HCT116 (cell line): Measurements from ENCODE around the gene ZNF212.

Experiments
- POLR2A ChIP-seq: IDR thresholded peaks from 2 replicates; pipeline ENCODE4 v1.7.0; 2011; ENCODE audit warnings: borderline replicate concordance; ENCODE audit not compliant: insufficient read depth, insufficient read length; ENCODE audit errors: extremely low read depth
- YY1 ChIP-seq: IDR thresholded peaks from 2 replicates; pipeline ENCODE4 v1.6.1; 2011; ENCODE audit warnings: low read length, low read depth, moderate library complexity, mild to moderate bottlenecking; ENCODE audit not compliant: insufficient replicate concordance; ENCODE audit errors: extremely low read depth
- TF ChIP-seq, protein P1 (sequence below), 3 experiments: fragments of 200-600 bp in 1 of 3; sonication (generic) in 1 of 3; IDR thresholded peaks in 2 of 3; conservative IDR thresholded peaks in 1 of 3; 2 replicates each; pipeline ENCODE4 v1.5.1; 2012 to 2017; ENCODE audit warnings: low read depth in 2 of 3, low read length in 2 of 3, antibody characterized with exemption in 1 of 3, borderline replicate concordance in 1 of 3, control low read depth in 1 of 3, mild to moderate bottlenecking in 1 of 3, mixed read lengths in 1 of 3, mixed run types in 1 of 3, moderate library complexity in 1 of 3; ENCODE audit not compliant: insufficient read depth in 1 of 3

GRCh38 chr7:149226840-149227494 lies 12.5 kb upstream of the ZNF212 start:
- TF ChIP-seq YY1 (no peak), POLR2A (no peak)
- TF ChIP-seq, protein P1, sequence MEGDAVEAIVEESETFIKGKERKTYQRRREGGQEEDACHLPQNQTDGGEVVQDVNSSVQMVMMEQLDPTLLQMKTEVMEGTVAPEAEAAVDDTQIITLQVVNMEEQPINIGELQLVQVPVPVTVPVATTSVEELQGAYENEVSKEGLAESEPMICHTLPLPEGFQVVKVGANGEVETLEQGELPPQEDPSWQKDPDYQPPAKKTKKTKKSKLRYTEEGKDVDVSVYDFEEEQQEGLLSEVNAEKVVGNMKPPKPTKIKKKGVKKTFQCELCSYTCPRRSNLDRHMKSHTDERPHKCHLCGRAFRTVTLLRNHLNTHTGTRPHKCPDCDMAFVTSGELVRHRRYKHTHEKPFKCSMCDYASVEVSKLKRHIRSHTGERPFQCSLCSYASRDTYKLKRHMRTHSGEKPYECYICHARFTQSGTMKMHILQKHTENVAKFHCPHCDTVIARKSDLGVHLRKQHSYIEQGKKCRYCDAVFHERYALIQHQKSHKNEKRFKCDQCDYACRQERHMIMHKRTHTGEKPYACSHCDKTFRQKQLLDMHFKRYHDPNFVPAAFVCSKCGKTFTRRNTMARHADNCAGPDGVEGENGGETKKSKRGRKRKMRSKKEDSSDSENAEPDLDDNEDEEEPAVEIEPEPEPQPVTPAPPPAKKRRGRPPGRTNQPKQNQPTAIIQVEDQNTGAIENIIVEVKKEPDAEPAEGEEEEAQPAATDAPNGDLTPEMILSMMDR (IDR thresholded peaks at IDR 0.05 in 2 of 3, conservative IDR thresholded peaks at IDR 0.05 in 1 of 3; ENCODE audit: borderline replicate concordance in 1 of 3, insufficient read depth in 1 of 3, low read depth in 2 of 3, low read length in 2 of 3) = no peak
